Smooth muscle cell (in vitro differentiated cells): ENCODE data around the gene SPTBN1. TPM values are rescaled to one million over a fixed set of nuclear protein-coding genes. Genes with fewer than 3 reads are reported as not detected.
A peak's percentile ranks its signal among the peaks of the same experiment; 100 is the strongest.

ENCODE experiments used
- DNase-seq: peaks from one replicate; lab custom pipeline; 2025; ENCODE audit not compliant: unreplicated experiment; lab: John Stamatoyannopoulos, UW
- H2AFZ ChIP-seq: fragments of 200-600 bp; sonication (generic); 2 replicates; pipeline ENCODE4 v1.6.0; 2016; ENCODE audit warnings: antibody characterized with exemption, low read depth, mild to moderate bottlenecking
- H3F3A ChIP-seq: fragments of 200-600 bp; sonication (generic); 2 replicates; pipeline ENCODE4 v1.6.0; 2017; ENCODE audit warnings: antibody characterized with exemption, low read depth
- H3K27ac ChIP-seq: fragments of 200-600 bp; sonication (generic); 2 replicates; pipeline ENCODE4 v1.5.1; 2016; ENCODE audit warnings: low read depth, mild to moderate bottlenecking
- H3K27me3 ChIP-seq: fragments of 200-600 bp; sonication (generic); 2 replicates; pipeline ENCODE4 v1.6.1; 2016; ENCODE audit warnings: low read depth, mild to moderate bottlenecking
- H3K36me3 ChIP-seq: fragments of 200-600 bp; sonication (generic); 2 replicates; pipeline ENCODE4 v1.5.1; 2016; ENCODE audit warnings: low read depth
- H3K4me1 ChIP-seq: fragments of 200-600 bp; sonication (generic); 2 replicates; pipeline ENCODE4 v1.5.1; 2016; ENCODE audit warnings: low read depth
- H3K4me2 ChIP-seq: fragments of 200-600 bp; sonication (generic); 2 replicates; pipeline ENCODE4 v1.6.0; 2016; ENCODE audit warnings: mild to moderate bottlenecking
- H3K4me3 ChIP-seq: fragments of 200-600 bp; sonication (generic); 2 replicates; pipeline ENCODE4 v1.5.1; 2016; ENCODE audit warnings: mild to moderate bottlenecking
- H3K79me2 ChIP-seq: fragments of 200-600 bp; sonication (generic); 2 replicates; pipeline ENCODE4 v1.6.0; 2016; ENCODE audit warnings: low read depth, mild to moderate bottlenecking
- H3K9ac ChIP-seq: fragments of 200-600 bp; sonication (generic); 2 replicates; pipeline ENCODE4 v1.6.0; 2016; ENCODE audit warnings: low read depth
- H3K9me3 ChIP-seq: fragments of 200-600 bp; sonication (generic); replicated peaks from 2 replicates; pipeline ENCODE4 v1.5.1; 2016; ENCODE audit warnings: low read depth
- H4K20me1 ChIP-seq: fragments of 200-600 bp; sonication (generic); 2 replicates; pipeline ENCODE4 v1.6.0; 2016; ENCODE audit warnings: low read depth
- CTCF ChIP-seq: fragments of 200-600 bp; sonication (generic); IDR thresholded peaks from 2 replicates; pipeline ENCODE4 v1.5.1; 2017; ENCODE audit warnings: borderline replicate concordance, mild to moderate bottlenecking, antibody characterized with exemption; ENCODE audit not compliant: insufficient read depth, poor library complexity, severe bottlenecking
- WGBS: methylation state at CpG from one replicate; pipeline ENCODE4 v1.1.7; 2016; ENCODE audit warnings: low lambda C conversion rate; 5-methylcytosine and 5-hydroxymethylcytosine counted together
- polyA plus RNA-seq: library from polyadenylated mRNA; unstranded; fragments of >200 nt; fragmentation: Nextera tagmentation; extraction: Ambion mirVana; gene quantifications from 2 replicates; pipeline ENCODE4 v1.2.1, GENCODE V29; 2016
- total RNA-seq: library from RNA; depleted of rRNA; stranded (reverse); fragments of >200 nt; gene quantifications from 2 replicates; pipeline ENCODE4 v1.2.3, GENCODE V29; 2014

SPTBN1 gene
- total and polyA plus RNA-seq, 2 experiments from 2014 or later: 78.7 to 186 TPM

GRCh38 chr2:54709336-54709809, 253.2 kb downstream of the SPTBN1 start:
- Histone ChIP-seq H3K9me3 (no peaks in the 10 kb centered on the region), H3K27me3 (no peaks in the 10 kb centered on the region), H4K20me1 (no peaks in the 10 kb centered on the region), H3K79me2 (no peaks in the 10 kb centered on the region), H3K4me3 (peak overlapping the region; percentile 55), H2AFZ (peak overlapping the region; percentile 82), H3K36me3 (no peaks in the 10 kb centered on the region), H3K9ac (no peak overlapping the region), H3F3A (peaks cover 8% of the 10 kb centered on the region), H3K4me1 (no peaks in the 10 kb centered on the region), H3K27ac (no peak overlapping the region), H3K4me2 (peak overlapping the region; percentile 88)
- no peak for TF ChIP-seq CTCF
- WGBS: 53% methylated on average over 18 of the region's 18 CpGs
- no peak for DNase-seq

- Histone ChIP-seq H3K36me3 (no peaks in the 10 kb centered on the region), H3K4me2 (no peak overlapping the region), H3K79me2 (no peaks in the 10 kb centered on the region), H3K9me3 (no peaks in the 10 kb centered on the region), H3K27ac (no peak overlapping the region), H3K4me1 (no peaks in the 10 kb centered on the region), H3F3A (peaks cover 5% of the 10 kb centered on the region), H2AFZ (no peak overlapping the region), H3K4me3 (no peak overlapping the region), H4K20me1 (no peaks in the 10 kb centered on the region), H3K9ac (no peak overlapping the region), H3K27me3 (no peaks in the 10 kb centered on the region)
- TF ChIP-seq CTCF: no peak
- no peak for DNase-seq
- 97% methylated on average over 10 of the region's 10 CpGs for WGBS
Measured at GRCh38 chr2:54710216-54710615, 254.1 kb downstream of the SPTBN1 start.

GRCh38 chr2:54712516-54712915, 256.4 kb downstream of the SPTBN1 start:
- 91% methylated on average over 6 of the region's 6 CpGs for WGBS
- H3K9ac ChIP-seq: no peak overlapping the region
- H3K27ac ChIP-seq: no peak overlapping the region
- no peak overlapping the region for H3K4me2 ChIP-seq
- no peaks in the 10 kb centered on the region for H3K79me2 ChIP-seq
- no peaks in the 10 kb centered on the region for H4K20me1 ChIP-seq
- H3K4me3 ChIP-seq: no peak overlapping the region
- no peaks in the 10 kb centered on the region for H3K9me3 ChIP-seq
- no peaks in the 10 kb centered on the region for H3K4me1 ChIP-seq
- H2AFZ ChIP-seq: no peak overlapping the region
- H3K27me3 ChIP-seq: no peaks in the 10 kb centered on the region
- H3F3A ChIP-seq: no peaks in the 10 kb centered on the region
- H3K36me3 ChIP-seq: no peaks in the 10 kb centered on the region
- DNase-seq: no peak
- no peak for TF ChIP-seq CTCF

- Histone ChIP-seq H3K4me1 (no peaks in the 10 kb centered on the region), H3K27me3 (peaks cover 6% of the 10 kb centered on the region), H3K27ac (no peak overlapping the region), H3K4me2 (no peak overlapping the region), H3K9me3 (no peaks in the 10 kb centered on the region), H3K79me2 (no peaks in the 10 kb centered on the region), H2AFZ (no peak overlapping the region), H3K36me3 (no peaks in the 10 kb centered on the region), H4K20me1 (no peaks in the 10 kb centered on the region), H3K4me3 (no peak overlapping the region), H3K9ac (no peak overlapping the region), H3F3A (no peaks in the 10 kb centered on the region)
- TF ChIP-seq CTCF: no peak
- 64% methylated on average over 4 of the region's 4 CpGs for WGBS
- no peak for DNase-seq
Measured at GRCh38 chr2:54714996-54715395, 258.9 kb downstream of the SPTBN1 start.
